SK-N-MC (cell line): ENCODE results near the gene NOP16.

Source experiments
- DNase-seq: peaks from one replicate; pipeline ENCODE4 v3.0.0-alpha.2; 2011; ENCODE audit warnings: low read depth, low spot score
- H3K27ac ChIP-seq: fragments of 200-600 bp; sonication (generic); 2 replicates; pipeline ENCODE4 v1.5.1; 2016; ENCODE audit warnings: mixed run types
- H3K36me3 ChIP-seq: fragments of 200-600 bp; sonication (generic); 2 replicates; pipeline ENCODE4 v1.6.1; 2017; ENCODE audit warnings: antibody characterized with exemption, low read length, mixed read lengths; ENCODE audit not compliant: insufficient read depth
- H3K4me3 ChIP-seq: fragments of 200-600 bp; sonication (generic); 2 replicates; pipeline ENCODE4 v1.5.1; 2016
- H3K9ac ChIP-seq: fragments of 200-600 bp; sonication (generic); 2 replicates; pipeline ENCODE4 v1.8.0; 2017; ENCODE audit warnings: mixed run types, mixed read lengths; ENCODE audit not compliant: insufficient read length
- H3K9me3 ChIP-seq: fragments of 200-600 bp; sonication (generic); 2 replicates; pipeline ENCODE4 v1.6.1; 2017; ENCODE audit warnings: low read depth, mild to moderate bottlenecking, antibody characterized with exemption, low read length, moderate library complexity, mixed read lengths
- EZH2 ChIP-seq: fragments of 200-600 bp; sonication (generic); IDR thresholded peaks from one replicate; pipeline ENCODE4 v1.6.1; 2017; ENCODE audit warnings: antibody characterized with exemption
- FOXP2 ChIP-seq: optimal IDR thresholded peaks from 2 replicates; pipeline ENCODE3; 2011; ENCODE audit warnings: mild to moderate bottlenecking, moderate library complexity; ENCODE audit not compliant: insufficient read depth; ENCODE audit errors: extremely low read length, control extremely low read depth
- POLR2AphosphoS5 ChIP-seq: IDR thresholded peaks from 2 replicates; pipeline ENCODE4 v1.6.1; 2012; ENCODE audit warnings: mild to moderate bottlenecking, low read depth, low read length, borderline replicate concordance

Gene NOP16

DNA sequence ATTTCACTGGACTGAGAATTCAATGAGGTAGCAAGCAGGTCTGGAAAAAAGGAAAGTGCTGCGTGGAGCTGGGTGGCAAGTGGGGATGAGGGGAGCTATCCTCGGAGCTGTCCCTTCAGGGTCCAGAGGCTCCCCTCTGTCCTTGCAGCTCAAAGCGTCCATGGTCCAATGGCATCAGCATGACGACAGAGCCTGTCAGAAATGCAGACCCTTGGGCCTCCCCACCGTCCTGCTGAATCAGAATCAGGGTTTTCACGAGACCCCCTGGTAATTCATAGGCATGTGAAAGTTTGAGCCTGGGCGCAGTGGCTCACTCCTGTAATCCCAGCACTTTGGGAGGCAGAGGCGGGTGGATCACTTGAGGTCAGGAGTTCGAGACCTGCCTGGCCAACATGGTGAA lies 5.7 kb upstream of the NOP16 start:
- DNase-seq = no peak
- Histone ChIP-seq H3K9me3 (no peaks in the 10 kb centered on the region), H3K9ac (no peak overlapping the region), H3K4me3 (no peak overlapping the region), H3K27ac (no peak overlapping the region), H3K36me3 (peaks cover 3% of the 10 kb centered on the region; the same call in 1 of the 2 replicates)
- TF ChIP-seq POLR2AphosphoS5 = no peak
- TF ChIP-seq EZH2 = no peak
- no peak for TF ChIP-seq FOXP2

DNA sequence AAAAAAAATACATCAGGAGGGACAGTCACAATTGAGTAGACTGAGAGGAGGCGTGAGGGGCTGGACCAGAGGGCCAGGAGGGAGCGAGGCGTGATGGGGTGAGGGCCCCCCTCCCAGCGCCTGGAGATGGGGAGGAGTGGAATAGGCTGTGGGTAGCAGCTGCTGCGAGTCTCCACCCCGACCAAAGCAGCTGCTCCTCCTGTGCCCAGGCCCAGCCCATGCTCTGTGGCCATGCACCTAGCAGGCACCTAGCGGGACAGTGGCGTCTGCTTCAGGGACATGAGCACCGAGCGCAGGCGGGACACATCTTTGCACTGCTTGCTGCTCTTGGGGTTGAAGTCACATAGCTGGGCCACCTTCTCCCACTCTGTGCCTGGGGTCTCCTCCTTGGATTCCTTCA lies 4.1 kb upstream of the NOP16 start:
- Histone ChIP-seq H3K36me3 (peaks cover 5% of the 10 kb centered on the region), H3K9ac (no peak overlapping the region), H3K27ac (no peak overlapping the region), H3K4me3 (no peak overlapping the region), H3K9me3 (no peaks in the 10 kb centered on the region)
- no peak for DNase-seq
- TF ChIP-seq POLR2AphosphoS5 (no peak), EZH2 (no peak)

DNA sequence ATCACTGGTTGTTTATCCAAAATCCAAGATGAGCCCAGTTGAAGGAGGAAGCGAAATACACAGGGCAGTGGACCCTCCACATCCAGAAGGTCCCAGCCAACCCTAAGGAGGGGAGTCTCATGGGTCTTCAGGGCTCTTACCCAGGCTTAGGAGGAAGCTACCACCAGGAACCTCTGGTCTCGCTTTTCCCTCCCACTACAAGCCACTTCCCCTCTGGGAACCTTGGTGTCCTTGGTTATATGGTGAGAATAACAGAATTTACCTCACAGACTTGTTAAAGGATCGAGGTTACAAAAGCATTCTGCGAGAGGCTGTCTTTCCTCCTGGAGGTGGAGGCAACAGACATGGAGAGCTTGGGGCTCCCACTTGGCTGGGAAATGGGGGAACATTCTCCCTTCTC lies 3.6 kb upstream of the NOP16 start:
- peaks cover 10% of the 10 kb centered on the region for H3K36me3 ChIP-seq
- no peak for TF ChIP-seq POLR2AphosphoS5
- TF ChIP-seq EZH2 = no peak
- no peak for TF ChIP-seq FOXP2
- H3K27ac ChIP-seq = no peak overlapping the region

DNA sequence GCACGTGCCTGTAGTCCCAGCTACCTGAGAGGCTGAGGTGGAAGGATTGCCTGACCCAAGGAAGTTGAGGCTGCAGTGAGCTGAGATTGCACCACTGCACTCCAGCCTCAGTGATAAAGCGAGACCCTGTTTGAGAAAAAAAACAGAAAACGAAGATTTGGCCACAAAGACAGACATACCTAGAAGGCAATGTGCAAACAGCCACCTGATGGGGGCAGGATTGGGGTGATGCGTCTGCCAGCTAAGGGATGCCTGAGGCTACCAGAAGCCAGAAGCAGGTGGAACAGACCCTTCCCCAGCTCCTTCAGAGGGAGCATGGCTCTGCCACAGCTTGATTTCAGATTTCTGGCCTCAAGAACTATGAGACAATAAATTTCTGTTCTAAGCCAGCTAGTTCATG lies 3.1 kb upstream of the NOP16 start:
- no peaks in the 10 kb centered on the region for H3K9me3 ChIP-seq
- H3K27ac ChIP-seq = no peak overlapping the region
- peaks cover 15% of the 10 kb centered on the region for H3K36me3 ChIP-seq
- no peak for TF ChIP-seq EZH2
- no peak for TF ChIP-seq FOXP2
- no peak for TF ChIP-seq POLR2AphosphoS5
- H3K9ac ChIP-seq = no peak overlapping the region
- DNase-seq = no peak
- no peak overlapping the region for H3K4me3 ChIP-seq

More for the DNA sequence above, 3.6 kb upstream of the NOP16 start:
- Histone ChIP-seq H3K9ac (no peak overlapping the region), H3K4me3 (no peak overlapping the region), H3K9me3 (no peaks in the 10 kb centered on the region)
- DNase-seq = no peak

DNA sequence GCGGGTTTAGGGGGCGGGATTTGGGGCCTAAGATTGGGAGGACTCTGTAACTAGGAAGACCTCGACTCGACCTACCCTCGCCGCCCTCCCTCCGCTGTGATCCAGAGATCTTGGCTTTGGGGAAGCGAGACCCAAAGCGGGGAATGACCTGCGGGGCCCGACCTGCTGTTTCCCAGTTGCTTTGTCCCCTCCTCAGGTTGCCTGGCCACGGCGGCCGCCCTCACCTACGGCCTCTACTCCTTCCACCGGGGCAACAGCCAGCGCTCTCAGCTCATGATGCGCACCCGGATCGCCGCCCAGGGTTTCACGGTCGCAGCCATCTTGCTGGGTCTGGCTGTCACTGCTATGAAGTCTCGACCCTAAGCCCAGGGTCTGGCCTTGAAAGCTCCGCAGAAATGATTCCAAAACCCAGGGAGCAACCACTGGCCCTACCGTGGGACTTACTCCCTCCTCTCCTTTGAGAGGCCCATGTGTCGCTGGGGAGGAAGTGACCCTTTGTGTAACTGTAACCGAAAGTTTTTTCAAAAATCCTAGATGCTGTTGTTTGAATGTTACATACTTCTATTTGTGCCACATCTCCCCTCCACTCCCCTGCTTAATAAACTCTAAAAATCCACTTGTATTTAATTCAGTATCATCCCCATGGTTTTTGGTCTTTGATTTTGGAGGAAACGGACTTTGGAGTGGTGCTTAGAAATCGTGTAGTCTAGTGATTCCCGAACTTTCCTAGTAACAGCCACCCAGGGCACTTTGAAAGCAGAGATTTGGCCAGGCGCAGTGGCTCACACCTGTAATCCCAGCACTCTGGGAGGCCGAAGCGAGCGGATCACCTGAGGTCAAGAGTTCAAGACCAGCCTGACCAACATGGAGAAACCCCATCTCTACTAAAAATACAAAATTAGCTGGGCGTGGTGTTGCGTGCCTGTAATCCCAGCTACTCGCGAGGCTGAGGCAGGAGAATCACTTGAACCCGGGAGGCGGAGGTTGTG lies 1.0 kb upstream of the NOP16 start:
- Histone ChIP-seq H3K9me3 (no peaks in the 10 kb centered on the region), H3K36me3 (peaks cover 36% of the 10 kb centered on the region), H3K9ac (peak overlapping the region; percentile 94), H3K27ac (peak overlapping the region; percentile 69; the same call in 1 of the 2 replicates), H3K4me3 (peak overlapping the region; percentile 86)
- no peak for TF ChIP-seq FOXP2
- TF ChIP-seq POLR2AphosphoS5 = no peak; the same call in none of the 2 replicates
- no peak for TF ChIP-seq EZH2
- no peak for DNase-seq

DNA sequence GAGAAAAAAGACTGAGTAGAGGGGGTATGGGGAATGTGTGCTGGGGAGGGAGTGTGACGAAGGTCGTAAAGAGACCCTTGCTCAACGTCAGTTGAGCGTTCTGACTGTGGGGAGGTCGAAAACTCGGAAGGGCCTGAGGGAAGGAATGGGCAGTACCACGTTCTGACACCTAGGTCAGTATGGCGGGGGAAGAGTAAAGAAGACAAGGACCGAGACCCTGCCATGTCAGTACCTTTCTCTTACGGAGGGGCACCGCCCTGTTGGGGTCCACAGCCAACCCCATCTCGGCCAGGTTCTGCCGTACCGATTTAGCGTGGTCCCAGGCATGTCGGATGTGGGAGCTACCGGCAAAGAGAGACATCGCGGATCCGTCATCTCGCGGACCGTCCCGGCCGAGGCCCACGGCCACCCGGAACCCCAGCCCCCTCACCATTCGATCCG lies 375 bp downstream of the NOP16 start:
- Histone ChIP-seq H3K36me3 (peaks cover 50% of the 10 kb centered on the region), H3K9ac (peak overlapping the region; percentile 96), H3K4me3 (peak overlapping the region; percentile 86), H3K27ac (peak overlapping the region; percentile 97), H3K9me3 (no peaks in the 10 kb centered on the region)
- TF ChIP-seq EZH2 (no peak), POLR2AphosphoS5 (no peak), FOXP2 (no peak)
- no peak for DNase-seq

DNA sequence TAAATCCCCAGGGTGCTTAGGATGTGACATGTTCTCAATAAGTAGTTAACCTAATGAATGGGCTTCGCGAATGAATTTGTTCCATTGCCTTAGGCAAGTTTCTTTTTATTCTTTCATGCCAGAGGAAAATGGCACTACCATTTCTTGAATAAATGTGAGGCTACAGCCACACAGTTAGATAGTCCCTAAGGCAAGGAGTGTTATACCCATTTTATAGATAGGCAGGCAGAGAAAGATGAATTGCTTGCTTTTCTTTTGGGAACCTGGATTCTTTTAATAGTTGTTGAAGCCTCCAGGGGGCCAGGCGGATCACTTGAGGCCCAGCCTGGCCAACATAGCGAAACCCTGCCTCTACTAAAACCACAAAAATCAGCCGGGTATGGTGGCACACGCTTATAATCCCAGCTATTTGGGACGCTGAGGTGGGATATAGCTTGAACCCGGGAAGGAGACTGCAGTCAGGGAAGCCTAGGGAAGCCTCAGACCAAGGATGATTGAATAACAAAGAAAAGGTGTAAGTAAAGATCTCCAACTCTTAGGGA lies 943 bp downstream of the NOP16 start:
- Histone ChIP-seq H3K36me3 (peaks cover 56% of the 10 kb centered on the region), H3K9ac (peak overlapping the region; percentile 96), H3K27ac (peak overlapping the region; percentile 20; the same call in 1 of the 2 replicates), H3K9me3 (no peaks in the 10 kb centered on the region), H3K4me3 (peak overlapping the region; percentile 86)
- TF ChIP-seq EZH2 = no peak
- TF ChIP-seq POLR2AphosphoS5 = no peak
- TF ChIP-seq FOXP2 = no peak
- DNase-seq = no peak

DNA sequence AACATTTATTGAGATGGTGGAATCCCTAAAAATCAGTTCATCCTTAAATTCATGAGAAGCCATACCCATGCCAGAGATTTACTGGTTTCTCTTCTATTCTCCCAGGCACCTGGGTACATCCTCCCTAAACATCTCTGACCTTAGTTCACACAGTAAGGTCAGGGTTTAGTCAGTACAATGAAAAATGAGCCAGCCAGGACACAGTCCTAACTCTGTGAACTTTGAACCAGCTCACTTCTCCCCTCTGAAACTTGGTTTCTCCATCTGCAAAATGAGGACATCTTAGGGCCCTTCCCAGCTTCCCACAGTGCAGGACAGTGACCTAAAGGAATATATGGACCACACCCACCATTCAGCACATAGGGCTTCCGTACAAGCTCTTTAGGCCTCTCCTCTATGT lies 1.9 kb downstream of the NOP16 start:
- H3K4me3 ChIP-seq = peak overlapping the region; percentile 86
- DNase-seq = no peak
- no peak for TF ChIP-seq FOXP2
- TF ChIP-seq EZH2 = no peak
- no peak for TF ChIP-seq POLR2AphosphoS5
- H3K36me3 ChIP-seq = peaks cover 65% of the 10 kb centered on the region
- H3K9me3 ChIP-seq = no peaks in the 10 kb centered on the region
- H3K9ac ChIP-seq = peak overlapping the region; percentile 96
- no peak overlapping the region for H3K27ac ChIP-seq

DNA sequence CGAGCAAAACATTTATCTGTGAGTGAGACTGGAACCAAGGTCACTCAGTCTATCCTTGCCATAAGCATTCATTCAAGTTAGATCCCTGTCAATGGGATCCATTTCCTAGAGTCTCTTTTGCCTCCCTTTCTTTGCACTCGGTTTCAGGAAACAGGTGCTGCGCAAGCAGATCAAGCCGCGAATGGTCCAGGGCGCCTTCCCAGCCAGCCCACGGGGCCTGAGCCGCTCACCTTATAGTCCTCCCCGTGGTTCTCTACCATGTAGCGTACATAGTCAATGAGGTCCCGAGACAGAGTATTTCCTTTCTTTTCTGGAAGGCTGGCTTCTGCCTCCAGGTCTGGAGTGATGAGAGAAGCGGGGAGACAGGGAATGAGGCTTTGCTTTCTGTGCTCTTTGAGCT lies 3.4 kb downstream of the NOP16 start:
- no peak overlapping the region for H3K4me3 ChIP-seq
- H3K27ac ChIP-seq = no peak overlapping the region
- no peak for DNase-seq
- peaks cover 70% of the 10 kb centered on the region for H3K36me3 ChIP-seq
- H3K9ac ChIP-seq = no peak overlapping the region
- TF ChIP-seq EZH2 (no peak), POLR2AphosphoS5 (peak; percentile 4; the same call in 1 of the 2 replicates)
- no peaks in the 10 kb centered on the region for H3K9me3 ChIP-seq
